ENCODE data around the gene ANKRD11.

Gene ANKRD11

DNA sequence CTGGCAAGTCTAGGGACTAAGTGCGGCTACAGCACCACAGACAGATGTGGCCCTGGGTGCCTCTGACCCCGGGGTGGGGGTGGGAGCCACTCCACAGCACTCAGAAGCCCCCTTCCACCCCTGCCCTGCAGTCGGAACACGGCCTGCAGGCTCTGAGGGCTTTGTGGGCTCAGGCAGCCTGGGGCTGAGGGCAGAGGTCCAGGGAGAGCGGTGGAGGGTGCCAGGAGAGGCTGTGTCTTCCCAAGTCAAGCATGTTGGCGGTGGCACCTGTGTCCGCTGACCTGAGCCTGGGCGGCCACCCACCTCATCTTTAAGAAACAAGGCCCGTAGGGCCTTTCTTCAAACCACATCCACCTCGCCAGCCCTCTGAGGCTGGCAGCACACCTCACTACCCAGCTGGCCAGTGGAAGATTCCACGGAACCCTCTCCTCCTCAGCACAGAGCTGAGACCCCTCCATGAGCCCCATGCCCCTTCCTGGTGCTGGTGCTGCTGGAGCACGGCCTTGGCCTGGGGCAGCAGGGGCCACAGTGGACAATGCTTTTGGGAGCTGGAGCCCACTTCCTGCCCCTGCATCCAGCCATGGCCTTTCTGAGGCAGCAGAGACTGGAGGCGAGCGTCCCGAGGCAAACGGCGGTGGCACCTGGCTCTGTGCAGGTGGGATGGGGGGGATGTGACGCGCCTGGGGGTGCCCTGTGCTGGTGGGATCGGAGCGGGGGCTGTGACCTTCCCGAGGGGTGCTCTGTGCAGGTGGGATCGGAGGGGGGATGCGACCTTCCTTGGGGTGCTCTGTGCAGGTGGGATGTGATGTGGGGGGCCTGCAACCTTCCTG, 195.1 kb downstream of the ANKRD11 start:
- TF ChIP-seq CTCF (IDR thresholded peaks at IDR 0.05; ENCODE audit: low read depth, low read length, missing control alignments) = no peak

GRCh38 chr16:89294486-89294885, 195.9 kb downstream of the ANKRD11 start:
- TF ChIP-seq CTCF (IDR thresholded peaks at IDR 0.05; ENCODE audit: low read depth, low read length, missing control alignments) = no peak
- no peak for DNase-seq (ENCODE audit: low read depth)
- H3K4me3 ChIP-seq (ENCODE audit: low read depth, low read length) = no peak overlapping the region

More for the DNA sequence above, 195.1 kb downstream of the ANKRD11 start:
- no peak overlapping the region for H3K4me3 ChIP-seq (ENCODE audit: low read depth, low read length)
- no peak for DNase-seq (ENCODE audit: low read depth)

- DNase-seq (ENCODE audit: low read depth) = no peak
- TF ChIP-seq CTCF (IDR thresholded peaks at IDR 0.05; ENCODE audit: low read depth, low read length, missing control alignments) = no peak
- H3K4me3 ChIP-seq (ENCODE audit: low read depth, low read length) = no peak overlapping the region
Observed at GRCh38 chr16:89293276-89294143, 196.9 kb downstream of the ANKRD11 start.

- TF ChIP-seq CTCF (IDR thresholded peaks at IDR 0.05; ENCODE audit: low read depth, low read length, missing control alignments) = no peak
- no peak overlapping the region for H3K4me3 ChIP-seq (ENCODE audit: low read depth, low read length)
- DNase-seq (ENCODE audit: low read depth) = no peak
Observed at GRCh38 chr16:89292443-89293078, 197.8 kb downstream of the ANKRD11 start.

DNA sequence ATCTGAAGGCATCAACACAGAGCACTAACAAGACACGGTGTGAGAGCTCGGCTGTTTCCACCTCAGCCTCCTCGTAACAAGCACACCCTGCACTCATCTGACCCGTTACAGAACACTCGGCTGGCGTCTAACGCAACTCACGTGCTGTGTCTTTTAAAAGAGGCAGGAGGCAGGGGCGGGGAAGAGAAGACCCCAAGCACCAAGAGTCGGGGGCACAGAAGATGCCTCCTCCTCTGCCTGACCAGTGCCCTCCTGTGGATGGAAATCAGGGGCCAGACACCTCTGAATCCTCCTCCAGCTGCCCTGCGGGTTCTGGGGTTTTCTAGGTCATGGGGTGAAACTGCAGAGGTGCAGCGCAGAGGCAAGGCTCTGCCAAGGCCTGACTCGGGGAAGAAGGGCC, 198.6 kb downstream of the ANKRD11 start:
- H3K4me3 ChIP-seq (ENCODE audit: low read depth, low read length) = no peak overlapping the region
- DNase-seq (ENCODE audit: low read depth) = no peak
- TF ChIP-seq CTCF (IDR thresholded peaks at IDR 0.05; ENCODE audit: low read depth, low read length, missing control alignments) = no peak

DNA sequence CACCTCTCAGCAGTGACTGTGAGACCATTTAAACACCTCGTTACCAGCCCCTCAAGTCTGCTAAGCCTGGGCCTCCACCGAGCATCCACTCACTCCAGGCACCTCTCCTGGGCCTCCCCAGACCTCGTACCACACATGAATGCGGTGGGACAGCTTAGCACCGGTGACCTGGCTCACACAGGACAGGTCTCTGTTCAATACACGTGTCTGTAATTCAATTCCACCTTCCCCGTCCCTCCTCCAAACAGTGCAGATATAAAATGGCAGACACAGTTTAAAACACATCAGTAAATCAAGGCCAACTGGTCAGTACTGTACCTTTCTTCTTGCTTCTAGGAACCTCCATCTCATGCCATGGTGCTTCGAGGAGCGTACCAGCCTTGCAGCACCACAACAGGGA, 199.0 kb downstream of the ANKRD11 start:
- no peak for DNase-seq (ENCODE audit: low read depth)
- no peak overlapping the region for H3K4me3 ChIP-seq (ENCODE audit: low read depth, low read length)
- no peak for TF ChIP-seq CTCF (IDR thresholded peaks at IDR 0.05; ENCODE audit: low read depth, low read length, missing control alignments)

Data from GM12864 (cell line).